PC-9 (cell line): ENCODE results near the gene TRIM71.

Experiments used
- CTCF ChIP-seq: fragments of 200-600 bp; sonication (generic); conservative IDR thresholded peaks from 2 replicates; pipeline ENCODE4 v1.6.1; 2017; ENCODE audit warnings: mixed run types, antibody characterized with exemption, mild to moderate bottlenecking, moderate library complexity
- EZH2 ChIP-seq: fragments of 200-600 bp; sonication (generic); IDR thresholded peaks from 2 replicates; pipeline ENCODE4 v1.8.0; 2017; ENCODE audit warnings: antibody characterized with exemption, low read depth

- TF ChIP-seq CTCF (no peak), EZH2 (no peak)
These were observed 69.1 kb downstream of the TRIM71 start for GRCh38 chr3:32886911-32887310.
